ENCODE measurements around the gene CYP4F11.
"Not testable (repeated sequence)": the region's sequence is repeated elsewhere in the genome, so short reads cannot be mapped to it uniquely, and the experiment has no call there.

CYP4F11 gene

GRCh38 chr19:15902254-15902653, 32.1 kb downstream of the CYP4F11 start:
- Histone ChIP-seq H3K27ac (no peak overlapping the region), H3K4me3 (no peak overlapping the region)
- DNase-seq (ENCODE audit: low spot score), result no peak
- TF ChIP-seq, protein P1, sequence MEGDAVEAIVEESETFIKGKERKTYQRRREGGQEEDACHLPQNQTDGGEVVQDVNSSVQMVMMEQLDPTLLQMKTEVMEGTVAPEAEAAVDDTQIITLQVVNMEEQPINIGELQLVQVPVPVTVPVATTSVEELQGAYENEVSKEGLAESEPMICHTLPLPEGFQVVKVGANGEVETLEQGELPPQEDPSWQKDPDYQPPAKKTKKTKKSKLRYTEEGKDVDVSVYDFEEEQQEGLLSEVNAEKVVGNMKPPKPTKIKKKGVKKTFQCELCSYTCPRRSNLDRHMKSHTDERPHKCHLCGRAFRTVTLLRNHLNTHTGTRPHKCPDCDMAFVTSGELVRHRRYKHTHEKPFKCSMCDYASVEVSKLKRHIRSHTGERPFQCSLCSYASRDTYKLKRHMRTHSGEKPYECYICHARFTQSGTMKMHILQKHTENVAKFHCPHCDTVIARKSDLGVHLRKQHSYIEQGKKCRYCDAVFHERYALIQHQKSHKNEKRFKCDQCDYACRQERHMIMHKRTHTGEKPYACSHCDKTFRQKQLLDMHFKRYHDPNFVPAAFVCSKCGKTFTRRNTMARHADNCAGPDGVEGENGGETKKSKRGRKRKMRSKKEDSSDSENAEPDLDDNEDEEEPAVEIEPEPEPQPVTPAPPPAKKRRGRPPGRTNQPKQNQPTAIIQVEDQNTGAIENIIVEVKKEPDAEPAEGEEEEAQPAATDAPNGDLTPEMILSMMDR (IDR thresholded peaks at IDR 0.05), result no peak

DNA sequence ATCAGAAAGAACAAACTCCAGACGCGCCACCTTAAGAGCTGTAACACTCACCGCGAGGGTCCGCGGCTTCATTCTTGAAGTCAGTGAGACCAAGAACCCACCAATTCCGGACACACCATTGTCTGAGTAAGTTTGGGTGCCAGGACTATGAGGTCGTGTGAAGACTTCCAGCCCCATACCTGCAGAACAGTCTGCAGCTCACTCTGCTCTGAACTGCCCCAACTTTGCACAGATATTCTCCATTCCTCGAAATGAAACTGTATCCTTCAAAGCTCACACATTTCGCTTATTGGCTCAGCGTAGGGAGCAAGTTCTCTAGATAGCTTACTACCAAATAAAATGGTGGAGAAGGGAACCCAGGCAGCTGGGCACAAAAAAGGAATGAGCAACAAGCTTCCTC, 33.8 kb downstream of the CYP4F11 start:
- Histone ChIP-seq H3K27ac (no peak overlapping the region), H3K4me3 (no peak overlapping the region)
- TF ChIP-seq, protein P1 (IDR thresholded peaks at IDR 0.05), result no peak
- DNase-seq (ENCODE audit: low spot score), result no peak

GRCh38 chr19:15900032-15900431, 34.3 kb downstream of the CYP4F11 start:
- H3K4me3 ChIP-seq; H3K27ac ChIP-seq; DNase-seq (ENCODE audit: low spot score): not testable (repeated sequence)

DNA sequence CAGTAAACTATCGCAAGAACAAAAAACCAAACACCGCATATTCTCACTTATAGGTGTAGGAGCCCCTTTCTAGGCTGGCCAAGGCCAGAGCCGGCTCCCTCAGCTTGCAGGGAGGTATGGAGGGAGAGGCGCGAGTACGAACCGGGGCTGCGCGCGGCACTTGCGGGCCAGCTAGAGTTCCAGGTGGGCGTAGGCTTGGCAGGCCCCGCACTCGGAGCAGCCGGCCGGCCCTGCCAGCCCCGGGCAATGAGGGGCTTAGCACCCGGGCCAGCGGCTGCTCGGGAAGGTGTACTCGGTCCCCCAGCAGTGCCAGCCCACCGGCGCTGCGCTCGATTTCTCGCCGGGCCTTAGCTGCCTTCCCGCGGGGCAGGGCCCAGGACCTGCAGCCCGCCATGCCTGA, 34.8 kb downstream of the CYP4F11 start:
- DNase-seq (ENCODE audit: low spot score); H3K27ac ChIP-seq; H3K4me3 ChIP-seq: not testable (repeated sequence)

- H3K27ac ChIP-seq, result no peak within 1 kb of the TSS
- TF ChIP-seq, protein P1 (IDR thresholded peaks at IDR 0.05), result no peak
- no peak for DNase-seq (ENCODE audit: low spot score)
- H3K4me3 ChIP-seq, result no peak within 1 kb of the TSS
Measured at GRCh38 chr19:15897738-15898276, 36.5 kb downstream of the CYP4F11 start, which contains the start of gene CYP4F2. CYP4F2 (minus strand) TSS chr19:15898074; CDS start chr19:15897611, 463 bp downstream.

DNA sequence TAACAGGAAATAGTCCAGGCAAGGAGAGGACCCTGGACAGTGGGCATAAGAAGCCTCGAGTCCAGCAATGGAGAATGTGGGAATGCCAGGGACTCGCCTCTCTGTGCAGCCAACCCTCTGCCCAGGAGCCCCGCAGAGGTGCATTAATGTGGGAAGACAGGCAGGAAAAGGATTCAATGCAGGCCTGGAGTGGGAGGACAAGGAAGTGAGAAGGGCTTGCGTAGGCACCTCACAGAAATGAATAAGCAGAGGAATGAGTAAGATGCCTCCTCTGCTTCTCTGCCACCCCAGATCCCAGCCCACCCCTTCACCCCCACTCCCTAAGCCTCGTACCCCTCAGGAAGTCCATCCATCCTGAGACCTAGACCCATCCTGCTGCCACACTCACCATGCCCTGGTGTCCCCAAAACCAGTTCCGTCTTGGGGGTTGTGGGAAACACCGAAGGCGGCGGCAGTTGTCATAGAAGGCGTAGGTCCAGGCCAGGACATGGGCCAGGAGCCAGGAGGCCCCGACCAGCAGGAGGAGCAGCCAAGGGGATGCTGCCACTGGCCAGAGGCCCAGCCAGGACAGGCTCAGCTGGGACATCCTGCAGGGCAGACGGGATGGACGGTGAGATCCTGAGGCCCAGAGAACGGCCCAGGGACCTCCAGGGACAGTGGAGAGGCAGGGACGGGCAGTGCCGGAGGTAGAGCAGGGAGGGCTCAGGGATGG, 37.1 kb downstream of the CYP4F11 start:
- Histone ChIP-seq H3K4me3 (no peak overlapping the region), H3K27ac (no peak overlapping the region)
- no peak for DNase-seq (ENCODE audit: low spot score)

DNA sequence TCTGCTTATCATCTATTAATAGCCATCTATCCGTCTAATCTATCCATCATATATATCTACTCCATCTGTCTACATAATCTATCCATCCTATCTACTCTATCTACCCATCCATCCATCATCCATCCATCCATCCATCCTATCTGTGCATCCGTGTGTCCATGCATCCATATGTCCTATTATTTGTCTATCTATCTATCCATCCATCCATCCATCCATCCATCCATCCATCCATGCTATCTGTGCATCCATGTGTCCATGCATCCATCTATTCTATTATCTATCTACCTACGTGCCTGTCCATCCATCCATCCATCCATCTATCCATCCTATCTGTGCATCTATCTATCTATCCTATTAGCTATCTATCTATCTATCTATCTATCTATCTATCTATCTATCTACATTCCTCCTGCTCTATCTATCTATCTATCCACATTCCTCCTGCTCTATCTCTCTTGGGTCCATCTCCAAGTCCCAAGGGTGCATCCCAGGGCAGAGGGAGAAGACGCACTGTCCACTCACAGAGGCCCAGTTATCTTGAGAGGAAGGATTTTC, 38.4 kb downstream of the CYP4F11 start:
- DNase-seq (ENCODE audit: low spot score), result no peak
- Histone ChIP-seq H3K4me3 (no peak overlapping the region), H3K27ac (no peak overlapping the region)
- TF ChIP-seq, protein P1 (IDR thresholded peaks at IDR 0.05), result no peak

More for the DNA sequence above, 37.1 kb downstream of the CYP4F11 start:
- TF ChIP-seq, protein P1 (IDR thresholded peaks at IDR 0.05), result no peak

GRCh38 chr19:15894359-15894758, 40.0 kb downstream of the CYP4F11 start:
- TF ChIP-seq, protein P1 (IDR thresholded peaks at IDR 0.05), result no peak
- DNase-seq (ENCODE audit: low spot score), result no peak
- H3K27ac ChIP-seq, result no peak overlapping the region
- no peak overlapping the region for H3K4me3 ChIP-seq

All from coronary artery (tissue), 2 donors.